HG02870 (cell line): ENCODE data around the gene LEMD2.

Source experiments
- ATAC-seq: cut with Tn5 transposase; IDR thresholded peaks from one replicate; pipeline ENCODE4 v1.9.1; 2021; ENCODE audit warnings: mild to moderate bottlenecking, moderate library complexity; ENCODE audit not compliant: unreplicated experiment

Gene LEMD2

DNA sequence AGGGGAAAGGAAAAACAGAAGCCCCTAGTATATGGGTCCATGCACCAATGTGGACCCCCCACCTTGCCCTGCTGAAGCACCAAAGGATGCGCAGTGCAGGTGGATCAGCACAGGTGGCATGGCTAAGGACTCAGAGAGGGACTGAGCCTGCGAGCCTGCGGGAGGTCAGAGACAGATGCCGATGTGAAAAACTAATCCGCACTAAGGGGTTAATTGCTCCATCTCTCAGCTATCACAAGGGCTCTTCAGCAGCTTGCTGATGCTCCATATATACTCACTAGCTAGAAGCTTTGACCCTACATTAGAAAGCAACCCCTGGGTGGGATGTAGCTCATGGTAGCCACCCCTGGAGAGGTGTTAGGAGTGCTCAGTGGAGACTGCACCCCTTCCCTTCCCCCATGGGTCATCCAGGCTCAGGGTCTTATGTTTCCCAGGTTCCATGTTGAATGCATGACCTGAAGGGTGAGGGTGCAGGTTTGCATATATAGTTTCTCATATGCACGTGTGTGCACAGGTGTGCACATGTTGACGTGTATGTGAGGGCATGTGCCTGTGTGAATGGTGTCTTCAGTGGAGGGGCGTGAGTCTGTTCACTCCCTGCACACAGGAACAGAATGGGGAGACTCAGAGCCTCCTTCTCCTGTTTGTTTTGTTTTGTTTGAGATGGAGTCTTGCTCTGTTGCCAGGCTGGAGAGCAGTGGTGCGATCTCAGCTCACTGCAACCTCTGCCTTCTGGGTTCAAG is 28.9 kb downstream of the LEMD2 start:
- ATAC-seq: no peak

GRCh38 chr6:33758815-33759216 is 30.1 kb downstream of the LEMD2 start:
- no peak for ATAC-seq

GRCh38 chr6:33757906-33758305 is 31.0 kb downstream of the LEMD2 start:
- ATAC-seq: no peak

GRCh38 chr6:33757113-33757512 is 31.8 kb downstream of the LEMD2 start:
- no peak for ATAC-seq

DNA sequence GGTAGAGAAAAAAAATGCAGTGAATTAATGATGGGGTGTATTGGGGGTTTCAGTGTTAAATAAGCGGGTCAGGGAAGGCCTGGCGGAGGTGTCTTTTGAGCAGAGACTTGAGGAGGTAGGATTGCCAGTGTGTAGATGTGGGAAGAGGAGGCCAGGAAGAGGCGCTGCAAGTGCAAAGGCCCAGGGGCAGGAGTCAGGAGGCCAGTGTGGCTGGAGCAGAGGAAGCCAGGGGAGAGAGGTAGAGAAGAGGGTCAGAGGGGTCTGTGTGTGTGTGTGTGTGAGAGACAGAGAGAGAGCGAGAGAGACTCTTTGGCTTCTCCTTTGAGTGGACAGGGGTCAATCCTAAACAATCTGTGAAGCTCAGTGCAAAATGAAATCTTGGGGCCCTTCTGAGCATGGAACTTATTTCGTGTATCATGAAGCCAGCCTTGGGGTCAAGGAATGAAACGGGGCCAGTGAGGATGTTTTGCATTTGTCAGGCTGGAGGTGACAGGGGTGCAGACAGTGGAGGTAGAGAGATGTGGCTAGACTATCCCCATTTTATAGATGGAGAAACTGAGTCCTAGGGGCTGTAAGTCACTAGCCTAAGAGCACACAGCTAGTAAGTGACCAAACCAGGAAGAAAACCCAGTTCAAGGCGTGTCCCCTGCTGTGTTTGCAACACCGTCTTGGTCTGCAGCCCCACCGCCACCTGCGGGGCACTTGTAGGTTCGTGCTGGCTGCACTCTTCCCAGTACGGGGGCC is 32.5 kb downstream of the LEMD2 start:
- no peak for ATAC-seq

GRCh38 chr6:33755070-33755869 is 33.7 kb downstream of the LEMD2 start:
- no peak for ATAC-seq

DNA sequence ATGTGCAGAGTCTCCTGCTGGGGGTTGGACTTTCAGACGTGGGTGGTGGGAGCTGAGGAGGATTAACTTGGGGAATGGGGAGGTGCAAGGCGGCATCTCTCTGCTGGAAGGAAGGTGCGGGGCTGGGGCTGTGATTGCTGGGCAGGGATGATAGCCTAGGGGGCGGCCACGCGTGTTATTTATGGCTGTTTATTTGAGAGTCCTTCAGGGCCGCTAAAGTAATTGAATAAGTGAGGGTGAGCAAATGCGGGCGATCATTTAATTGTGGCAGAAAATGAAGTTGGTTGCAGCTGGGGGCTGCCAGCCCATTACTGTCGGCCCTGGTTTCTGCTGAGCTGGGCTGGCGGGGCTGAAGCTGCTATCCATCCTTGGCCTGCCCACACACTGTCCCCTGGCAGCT is 34.7 kb downstream of the LEMD2 start:
- no peak for ATAC-seq

DNA sequence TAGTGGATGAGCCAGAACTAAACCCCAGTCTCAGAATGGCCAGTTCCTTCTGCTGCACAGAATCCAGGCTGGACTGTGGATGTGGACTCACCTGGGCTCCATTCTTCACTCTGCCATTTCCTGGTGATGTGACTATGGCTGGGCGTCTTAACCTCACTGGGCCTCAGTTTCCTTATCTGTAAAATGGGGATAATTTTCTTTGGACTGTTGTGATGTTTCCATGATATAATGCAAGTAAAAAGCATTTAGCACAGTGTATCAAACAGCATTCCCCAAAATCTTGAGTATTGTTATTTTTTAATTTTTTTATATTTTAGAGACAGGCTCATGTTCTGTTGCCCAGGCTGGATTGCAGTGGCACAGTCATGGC is 36.3 kb downstream of the LEMD2 start:
- no peak for ATAC-seq

DNA sequence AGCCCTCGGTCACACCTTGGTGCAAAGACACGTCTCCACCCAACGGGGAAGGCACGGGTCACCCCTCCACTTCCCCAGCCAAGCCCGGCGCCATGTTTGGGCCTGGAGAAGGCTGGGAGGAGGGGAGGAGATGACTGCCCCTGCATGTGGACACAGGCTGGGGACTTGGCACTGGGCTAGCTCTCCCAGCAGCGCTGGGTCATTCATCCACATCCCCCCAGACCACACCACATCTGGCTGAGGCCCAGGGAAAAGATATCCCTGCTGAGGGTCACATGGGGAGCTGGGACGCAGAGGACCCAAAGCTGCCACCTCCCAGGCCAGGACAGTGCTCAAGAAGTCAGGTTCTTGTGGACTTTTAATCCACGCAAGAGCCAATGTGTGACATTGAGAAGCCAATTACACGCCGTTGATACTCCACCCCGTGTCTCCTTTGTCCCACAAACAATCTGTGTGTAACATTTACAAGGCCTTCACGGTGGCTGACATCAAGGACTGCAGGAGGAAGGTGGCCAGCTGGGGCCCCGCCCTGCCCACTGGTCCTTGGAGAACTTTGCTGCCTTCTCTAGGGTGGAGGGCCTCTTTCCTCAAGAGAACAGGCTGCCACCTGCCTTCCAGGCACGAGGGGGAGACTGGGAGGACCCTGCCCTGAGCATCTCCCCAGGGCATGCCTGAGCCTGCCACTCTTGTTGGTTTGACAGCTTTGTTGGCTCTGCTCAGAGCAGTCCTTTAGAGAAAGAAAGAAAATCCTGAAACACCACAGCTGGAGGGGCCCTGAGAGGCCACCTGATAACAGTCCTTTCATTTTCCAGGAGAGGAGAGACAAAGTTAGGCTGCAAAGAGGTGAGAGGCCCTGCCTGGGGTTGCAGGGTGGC is 36.9 kb downstream of the LEMD2 start:
- ATAC-seq: no peak

DNA sequence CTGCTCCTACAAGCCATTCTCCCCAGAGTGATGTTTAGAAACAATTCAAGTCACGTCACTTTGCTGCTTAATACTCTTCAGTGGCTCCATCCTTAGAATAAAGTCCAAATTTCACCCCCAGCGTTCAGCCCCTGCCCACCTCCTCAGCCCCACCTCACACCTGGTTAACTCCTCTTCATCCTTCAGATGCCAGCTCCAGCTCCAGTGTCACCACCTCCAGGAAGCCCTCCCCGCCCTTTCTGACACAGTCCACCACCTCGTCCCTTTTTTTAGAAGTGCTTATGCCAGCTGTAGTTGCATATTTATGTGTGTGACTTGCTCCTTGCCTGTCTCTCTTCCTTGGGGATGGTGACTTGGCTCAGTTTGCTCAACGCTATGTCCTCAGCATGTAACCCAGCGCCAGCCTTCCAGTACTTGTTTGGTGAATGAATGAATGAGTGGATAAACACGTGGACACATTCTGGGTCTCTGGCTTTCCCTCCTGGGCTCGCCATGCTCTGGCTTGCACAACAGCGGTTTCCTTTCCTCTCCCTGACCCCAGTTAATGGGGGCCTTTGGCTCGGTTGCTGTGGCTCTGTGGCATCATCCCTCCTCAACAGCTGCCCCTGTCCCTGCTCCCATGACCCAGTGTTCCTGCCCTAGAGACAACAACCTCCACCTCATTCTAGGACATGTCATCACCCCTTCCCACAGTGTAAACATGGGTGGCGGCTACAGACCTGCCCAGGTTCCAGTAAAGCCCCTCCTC is 38.5 kb downstream of the LEMD2 start:
- no peak for ATAC-seq

DNA sequence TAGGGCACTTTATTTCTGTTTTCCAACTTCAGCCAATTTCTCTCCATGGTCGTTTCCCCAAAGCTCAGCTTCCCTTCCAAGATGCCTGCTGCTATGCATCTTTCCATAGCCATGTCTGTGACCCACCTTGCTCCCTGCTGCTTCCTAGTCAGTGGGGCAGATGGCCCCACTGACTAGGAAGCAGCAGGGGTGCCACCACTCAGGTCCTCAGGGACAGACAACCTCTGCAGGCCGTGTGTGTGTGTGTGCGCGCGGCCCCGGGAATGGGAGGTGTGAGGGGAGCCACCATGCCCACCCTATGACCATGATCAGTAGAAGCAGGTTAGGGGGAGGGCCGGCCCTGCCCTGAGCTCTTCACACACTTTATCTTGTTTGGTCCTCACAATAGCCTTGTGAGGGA is 39.5 kb downstream of the LEMD2 start:
- ATAC-seq: no peak

DNA sequence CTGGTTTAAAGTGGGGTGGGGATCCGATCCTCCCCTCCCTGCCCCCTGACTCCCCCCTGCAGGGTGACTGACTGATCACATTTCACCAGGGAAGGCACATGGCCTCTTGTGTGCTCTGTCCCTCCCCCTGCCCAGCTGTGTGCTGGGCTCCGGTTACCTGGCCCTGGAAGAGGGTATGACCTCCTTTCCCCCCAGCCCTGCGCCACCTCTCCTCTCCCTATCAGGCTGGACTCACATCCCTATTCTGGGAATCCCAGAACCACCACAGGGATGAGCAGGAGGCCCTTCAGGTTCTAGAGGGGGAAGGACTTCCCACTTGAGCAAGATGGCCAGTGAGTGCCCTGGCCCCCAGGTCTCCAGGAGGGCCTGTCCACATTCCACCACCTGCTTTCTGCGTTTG is 40.1 kb downstream of the LEMD2 start:
- ATAC-seq: no peak

- no peak for ATAC-seq
Measured at GRCh38 chr6:33747823-33748222, 41.1 kb downstream of the LEMD2 start.

DNA sequence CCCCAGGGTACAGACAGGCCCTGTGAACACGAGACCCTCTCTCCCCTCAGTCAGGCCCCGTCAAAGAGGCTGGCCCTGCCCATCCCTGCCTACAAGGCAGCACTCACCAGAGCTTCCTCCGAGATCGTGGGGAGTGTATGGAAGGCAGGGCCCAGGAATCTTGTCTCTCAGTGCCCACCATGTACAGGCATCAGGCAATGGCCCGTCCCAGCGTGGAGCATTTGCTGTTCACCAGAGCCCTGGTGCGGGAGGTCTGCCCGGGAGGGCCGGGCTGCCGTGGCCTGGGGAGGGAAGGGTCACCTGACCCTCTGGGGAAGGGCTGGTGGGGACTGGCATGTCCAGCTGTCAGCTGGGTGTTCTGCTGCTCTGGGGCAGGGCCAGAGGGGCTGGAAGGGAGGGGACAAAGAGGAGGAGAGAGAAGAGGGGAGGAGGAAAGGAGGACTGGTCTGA is 42.3 kb downstream of the LEMD2 start, which contains the start of gene IP6K3:
IP6K3 (minus strand) TSS at position 255 of the 450 bp plus-strand sequence. CDS start 11,429 bp downstream, outside the sequence.
- ATAC-seq: no peak

DNA sequence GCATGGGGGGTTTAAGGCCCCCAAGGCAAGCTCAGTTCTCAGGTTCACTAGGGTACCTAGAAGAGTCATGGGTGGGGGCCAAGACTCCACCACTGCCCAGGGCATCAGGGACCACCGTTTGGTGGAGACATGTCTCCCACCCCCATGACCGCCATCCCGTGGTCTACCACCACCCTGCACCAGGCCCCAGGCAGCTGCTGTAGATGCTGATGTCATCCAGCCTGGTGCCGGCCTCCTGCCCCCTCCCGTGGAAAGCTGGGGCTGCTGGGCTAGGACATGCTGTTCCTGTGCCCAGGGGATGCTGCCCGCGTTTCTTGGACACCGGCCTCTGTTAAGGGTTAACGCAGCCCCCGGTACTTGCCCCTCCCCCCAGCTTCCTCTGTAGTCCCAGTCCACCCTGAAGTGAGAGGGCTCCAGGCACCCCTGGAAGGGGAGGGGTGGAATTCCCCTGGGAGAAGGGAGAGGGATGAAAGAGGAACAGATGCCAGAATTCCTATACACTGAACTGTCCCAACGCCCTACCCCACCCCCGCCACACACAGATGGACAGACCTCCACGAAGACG is 42.8 kb downstream of the LEMD2 start:
- no peak for ATAC-seq

GRCh38 chr6:33745548-33745947 is 43.4 kb downstream of the LEMD2 start:
- no peak for ATAC-seq

DNA sequence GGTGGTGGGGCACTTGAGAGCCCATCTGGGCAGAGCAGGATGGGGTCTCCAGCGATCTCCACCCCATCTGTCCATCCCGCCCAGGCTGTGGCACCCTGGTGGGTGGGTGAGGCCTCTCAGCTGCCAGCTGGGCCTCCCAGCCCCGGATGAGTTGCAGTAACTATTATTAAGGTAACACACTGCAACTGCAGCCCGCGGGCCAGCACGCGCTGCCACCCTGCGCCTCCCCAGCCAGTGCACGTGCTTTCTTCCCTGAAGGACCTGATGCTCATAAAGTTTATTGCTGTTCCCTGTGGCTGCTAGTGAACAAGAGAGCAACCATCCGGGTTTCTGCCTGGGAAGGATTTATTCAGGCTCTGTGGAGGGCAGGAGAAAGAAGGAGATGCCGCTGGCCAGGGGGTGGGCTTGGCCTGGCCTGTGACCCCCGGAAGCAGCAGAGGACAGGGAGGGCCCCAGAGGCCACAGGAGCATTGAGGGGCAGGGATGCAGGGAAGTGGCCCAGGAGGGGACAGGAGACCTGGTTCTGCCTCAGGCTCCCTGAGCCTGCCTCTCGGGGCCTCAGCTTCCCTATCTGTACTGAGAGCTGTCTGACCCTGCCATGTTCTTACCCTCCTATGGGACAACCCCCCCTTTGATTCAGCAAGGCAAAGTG is 43.9 kb downstream of the LEMD2 start:
- no peak for ATAC-seq

GRCh38 chr6:33744001-33744848 is 44.7 kb downstream of the LEMD2 start:
- no peak for ATAC-seq
